ENCODE data around the gene NTNG1. TPM values are rescaled to one million over a fixed set of nuclear protein-coding genes. Genes with fewer than 3 reads are reported as not detected.

The NTNG1 gene
- total RNA-seq, 1 experiment from 2014 or later = 2.3 TPM

DNA sequence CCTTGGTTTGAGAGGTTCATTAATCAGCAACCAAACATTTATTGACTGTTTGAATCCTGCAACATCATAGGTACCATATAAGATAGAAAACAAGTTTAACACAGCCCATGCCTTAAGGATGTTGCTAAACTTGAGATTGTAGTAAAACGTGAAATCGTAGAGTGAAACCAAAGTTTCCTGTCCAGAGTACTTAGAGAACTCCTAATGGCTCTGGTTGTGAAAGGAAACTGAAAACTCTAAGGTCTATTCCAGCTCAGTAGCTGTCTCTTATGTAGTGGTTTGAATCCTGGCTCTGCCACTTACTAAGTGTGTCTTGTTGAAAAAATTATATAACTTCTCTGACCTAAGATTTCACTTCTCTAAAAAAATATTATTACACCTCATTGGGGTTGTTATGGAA, 310.9 kb downstream of the NTNG1 start:
- POLR2A ChIA-PET = no interaction called here
- no peak for TF ChIP-seq CREB1 (CRISPR knock-in tag; IDR thresholded peaks at IDR 0.05)
- H3K27ac Mint-ChIP-seq = no peak overlapping the region
- H3K27me3 Mint-ChIP-seq (ENCODE audit: low read depth) = no peaks in the 10 kb centered on the region
- peaks cover 26% of the 10 kb centered on the region for H3K4me1 Mint-ChIP-seq
- ATAC-seq = no peak
- DNase-seq (ENCODE audit: low spot score) = no peak
- H3K9me3 Mint-ChIP-seq = peaks cover 16% of the 10 kb centered on the region
- CTCF ChIA-PET = no interaction called here
- no peaks in the 10 kb centered on the region; the same call in 1 of the 2 replicates for H3K36me3 Mint-ChIP-seq
- no peak overlapping the region for H3K4me3 Mint-ChIP-seq

DNA sequence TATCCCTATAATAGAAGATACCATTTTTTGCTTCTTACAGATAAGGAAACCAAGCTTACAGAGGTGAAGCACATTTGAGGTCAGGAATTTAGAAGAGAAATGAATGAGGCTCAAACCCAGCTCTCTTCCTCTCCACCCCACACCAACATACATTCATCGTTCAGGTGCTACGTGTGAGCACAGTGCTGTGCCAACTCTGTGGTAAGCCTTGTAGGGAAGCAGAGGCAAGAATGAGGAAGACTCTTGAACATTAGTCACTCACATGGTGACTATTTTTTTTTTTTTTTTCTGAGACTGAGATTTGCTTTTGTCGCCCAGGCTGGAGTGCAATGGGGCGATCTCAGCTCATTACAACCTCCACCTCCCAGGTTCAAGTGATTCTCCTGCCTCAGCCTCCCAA, 314.0 kb downstream of the NTNG1 start:
- DNase-seq (ENCODE audit: low spot score) (no peak), ATAC-seq (no peak)
- no peak overlapping the region for H3K27ac Mint-ChIP-seq
- ChIA-PET CTCF (interaction anchor here (1.3 kb wide), 1 partner anchor 24 kb away, joined by 3 read pairs; no protein-coding TSS in a partner anchor), POLR2A (no interaction called here)
- no peaks in the 10 kb centered on the region for H3K27me3 Mint-ChIP-seq (ENCODE audit: low read depth)
- H3K36me3 Mint-ChIP-seq = no peaks in the 10 kb centered on the region; the same call in 1 of the 2 replicates
- H3K4me1 Mint-ChIP-seq = peaks cover 17% of the 10 kb centered on the region
- H3K4me3 Mint-ChIP-seq = no peak overlapping the region
- H3K9me3 Mint-ChIP-seq = peaks cover 16% of the 10 kb centered on the region
- TF ChIP-seq TP53 (CRISPR knock-in tag; IDR thresholded peaks at IDR 0.05) (no peak), TEAD1 (CRISPR knock-in tag; IDR thresholded peaks at IDR 0.05) (no peak), CREB1 (CRISPR knock-in tag; IDR thresholded peaks at IDR 0.05) (no peak), RORB (CRISPR knock-in tag; IDR thresholded peaks at IDR 0.05) (no peak), ZNF232 (CRISPR knock-in tag; IDR thresholded peaks at IDR 0.05) (no peak), GABPB1 (CRISPR knock-in tag; IDR thresholded peaks at IDR 0.05) (no peak), FOXP1 (CRISPR knock-in tag; IDR thresholded peaks at IDR 0.05; ENCODE audit: borderline replicate concordance) (no peak), PRRX2 (CRISPR knock-in tag; IDR thresholded peaks at IDR 0.05) (no peak), ZNF121 (CRISPR knock-in tag; IDR thresholded peaks at IDR 0.05) (no peak), FOXJ3 (CRISPR knock-in tag; IDR thresholded peaks at IDR 0.05; ENCODE audit: borderline replicate concordance) (no peak)
- TF ChIP-seq, protein P1, sequence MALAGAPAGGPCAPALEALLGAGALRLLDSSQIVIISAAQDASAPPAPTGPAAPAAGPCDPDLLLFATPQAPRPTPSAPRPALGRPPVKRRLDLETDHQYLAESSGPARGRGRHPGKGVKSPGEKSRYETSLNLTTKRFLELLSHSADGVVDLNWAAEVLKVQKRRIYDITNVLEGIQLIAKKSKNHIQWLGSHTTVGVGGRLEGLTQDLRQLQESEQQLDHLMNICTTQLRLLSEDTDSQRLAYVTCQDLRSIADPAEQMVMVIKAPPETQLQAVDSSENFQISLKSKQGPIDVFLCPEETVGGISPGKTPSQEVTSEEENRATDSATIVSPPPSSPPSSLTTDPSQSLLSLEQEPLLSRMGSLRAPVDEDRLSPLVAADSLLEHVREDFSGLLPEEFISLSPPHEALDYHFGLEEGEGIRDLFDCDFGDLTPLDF (CRISPR knock-in tag; IDR thresholded peaks at IDR 0.05) = no peak
- TF ChIP-seq, protein P2, sequence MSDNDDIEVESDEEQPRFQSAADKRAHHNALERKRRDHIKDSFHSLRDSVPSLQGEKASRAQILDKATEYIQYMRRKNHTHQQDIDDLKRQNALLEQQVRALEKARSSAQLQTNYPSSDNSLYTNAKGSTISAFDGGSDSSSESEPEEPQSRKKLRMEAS (CRISPR knock-in tag; IDR thresholded peaks at IDR 0.05) = no peak
- TF ChIP-seq, protein P3, sequence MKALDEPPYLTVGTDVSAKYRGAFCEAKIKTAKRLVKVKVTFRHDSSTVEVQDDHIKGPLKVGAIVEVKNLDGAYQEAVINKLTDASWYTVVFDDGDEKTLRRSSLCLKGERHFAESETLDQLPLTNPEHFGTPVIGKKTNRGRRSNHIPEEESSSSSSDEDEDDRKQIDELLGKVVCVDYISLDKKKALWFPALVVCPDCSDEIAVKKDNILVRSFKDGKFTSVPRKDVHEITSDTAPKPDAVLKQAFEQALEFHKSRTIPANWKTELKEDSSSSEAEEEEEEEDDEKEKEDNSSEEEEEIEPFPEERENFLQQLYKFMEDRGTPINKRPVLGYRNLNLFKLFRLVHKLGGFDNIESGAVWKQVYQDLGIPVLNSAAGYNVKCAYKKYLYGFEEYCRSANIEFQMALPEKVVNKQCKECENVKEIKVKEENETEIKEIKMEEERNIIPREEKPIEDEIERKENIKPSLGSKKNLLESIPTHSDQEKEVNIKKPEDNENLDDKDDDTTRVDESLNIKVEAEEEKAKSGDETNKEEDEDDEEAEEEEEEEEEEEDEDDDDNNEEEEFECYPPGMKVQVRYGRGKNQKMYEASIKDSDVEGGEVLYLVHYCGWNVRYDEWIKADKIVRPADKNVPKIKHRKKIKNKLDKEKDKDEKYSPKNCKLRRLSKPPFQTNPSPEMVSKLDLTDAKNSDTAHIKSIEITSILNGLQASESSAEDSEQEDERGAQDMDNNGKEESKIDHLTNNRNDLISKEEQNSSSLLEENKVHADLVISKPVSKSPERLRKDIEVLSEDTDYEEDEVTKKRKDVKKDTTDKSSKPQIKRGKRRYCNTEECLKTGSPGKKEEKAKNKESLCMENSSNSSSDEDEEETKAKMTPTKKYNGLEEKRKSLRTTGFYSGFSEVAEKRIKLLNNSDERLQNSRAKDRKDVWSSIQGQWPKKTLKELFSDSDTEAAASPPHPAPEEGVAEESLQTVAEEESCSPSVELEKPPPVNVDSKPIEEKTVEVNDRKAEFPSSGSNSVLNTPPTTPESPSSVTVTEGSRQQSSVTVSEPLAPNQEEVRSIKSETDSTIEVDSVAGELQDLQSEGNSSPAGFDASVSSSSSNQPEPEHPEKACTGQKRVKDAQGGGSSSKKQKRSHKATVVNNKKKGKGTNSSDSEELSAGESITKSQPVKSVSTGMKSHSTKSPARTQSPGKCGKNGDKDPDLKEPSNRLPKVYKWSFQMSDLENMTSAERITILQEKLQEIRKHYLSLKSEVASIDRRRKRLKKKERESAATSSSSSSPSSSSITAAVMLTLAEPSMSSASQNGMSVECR (CRISPR knock-in tag; IDR thresholded peaks at IDR 0.05; ENCODE audit: borderline replicate concordance) = no peak
- TF ChIP-seq, protein P4, sequence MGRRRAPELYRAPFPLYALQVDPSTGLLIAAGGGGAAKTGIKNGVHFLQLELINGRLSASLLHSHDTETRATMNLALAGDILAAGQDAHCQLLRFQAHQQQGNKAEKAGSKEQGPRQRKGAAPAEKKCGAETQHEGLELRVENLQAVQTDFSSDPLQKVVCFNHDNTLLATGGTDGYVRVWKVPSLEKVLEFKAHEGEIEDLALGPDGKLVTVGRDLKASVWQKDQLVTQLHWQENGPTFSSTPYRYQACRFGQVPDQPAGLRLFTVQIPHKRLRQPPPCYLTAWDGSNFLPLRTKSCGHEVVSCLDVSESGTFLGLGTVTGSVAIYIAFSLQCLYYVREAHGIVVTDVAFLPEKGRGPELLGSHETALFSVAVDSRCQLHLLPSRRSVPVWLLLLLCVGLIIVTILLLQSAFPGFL (CRISPR knock-in tag; IDR thresholded peaks at IDR 0.05; ENCODE audit: borderline replicate concordance) = no peak
- TF ChIP-seq, protein P5, sequence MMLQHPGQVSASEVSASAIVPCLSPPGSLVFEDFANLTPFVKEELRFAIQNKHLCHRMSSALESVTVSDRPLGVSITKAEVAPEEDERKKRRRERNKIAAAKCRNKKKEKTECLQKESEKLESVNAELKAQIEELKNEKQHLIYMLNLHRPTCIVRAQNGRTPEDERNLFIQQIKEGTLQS (CRISPR knock-in tag; conservative IDR thresholded peaks at IDR 0.05) = no peak

DNA sequence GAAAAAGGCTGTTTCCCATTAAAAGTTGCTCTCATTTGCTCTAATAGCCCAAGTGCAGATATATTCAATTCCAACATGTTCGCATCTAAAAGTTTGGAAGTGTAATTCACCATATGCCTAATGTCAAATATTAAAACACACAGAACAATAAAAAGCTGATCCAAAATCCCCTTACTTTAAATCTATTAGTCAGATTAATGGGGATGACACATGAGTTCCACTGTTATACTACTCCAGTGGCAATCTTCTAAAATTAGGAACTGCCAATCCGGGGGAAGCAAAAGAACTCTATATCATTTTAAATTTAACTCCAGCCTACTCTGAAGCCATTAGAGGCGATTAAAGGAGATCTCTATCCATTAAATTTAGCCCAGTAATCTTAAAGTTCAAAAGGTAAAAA, 317.1 kb downstream of the NTNG1 start:
- ATAC-seq = no peak
- Mint-ChIP-seq H3K4me3 (no peak overlapping the region), H3K27ac (no peak overlapping the region), H3K4me1 (peaks cover 17% of the 10 kb centered on the region), H3K9me3 (peaks cover under 1% of the 10 kb centered on the region; the same call in 1 of the 2 replicates), H3K27me3 (ENCODE audit: low read depth) (no peaks in the 10 kb centered on the region), H3K36me3 (no peaks in the 10 kb centered on the region)
- ChIA-PET CTCF (no interaction called here), POLR2A (no interaction called here)
- no peak for TF ChIP-seq ZNF121 (CRISPR knock-in tag; IDR thresholded peaks at IDR 0.05)
- TF ChIP-seq, protein P6, sequence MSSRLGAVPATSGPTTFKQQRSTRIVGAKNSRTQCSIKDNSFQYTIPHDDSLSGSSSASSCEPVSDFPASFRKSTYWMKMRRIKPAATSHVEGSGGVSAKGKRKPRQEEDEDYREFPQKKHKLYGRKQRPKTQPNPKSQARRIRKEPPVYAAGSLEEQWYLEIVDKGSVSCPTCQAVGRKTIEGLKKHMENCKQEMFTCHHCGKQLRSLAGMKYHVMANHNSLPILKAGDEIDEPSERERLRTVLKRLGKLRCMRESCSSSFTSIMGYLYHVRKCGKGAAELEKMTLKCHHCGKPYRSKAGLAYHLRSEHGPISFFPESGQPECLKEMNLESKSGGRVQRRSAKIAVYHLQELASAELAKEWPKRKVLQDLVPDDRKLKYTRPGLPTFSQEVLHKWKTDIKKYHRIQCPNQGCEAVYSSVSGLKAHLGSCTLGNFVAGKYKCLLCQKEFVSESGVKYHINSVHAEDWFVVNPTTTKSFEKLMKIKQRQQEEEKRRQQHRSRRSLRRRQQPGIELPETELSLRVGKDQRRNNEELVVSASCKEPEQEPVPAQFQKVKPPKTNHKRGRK (CRISPR knock-in tag; IDR thresholded peaks at IDR 0.05; ENCODE audit: borderline replicate concordance) = no peak
- no peak for TF ChIP-seq ZBTB21 (CRISPR knock-in tag; IDR thresholded peaks at IDR 0.05; ENCODE audit: borderline replicate concordance)
- TF ChIP-seq RELA (CRISPR knock-in tag; IDR thresholded peaks at IDR 0.05; ENCODE audit: borderline replicate concordance) = no peak
- TF ChIP-seq, protein P2 (CRISPR knock-in tag; IDR thresholded peaks at IDR 0.05) = no peak
- TF ChIP-seq CBFB (CRISPR knock-in tag; IDR thresholded peaks at IDR 0.05; ENCODE audit: low read depth) = no peak
- TF ChIP-seq, protein P1 (CRISPR knock-in tag; IDR thresholded peaks at IDR 0.05) = no peak
- TF ChIP-seq JUN (CRISPR knock-in tag; IDR thresholded peaks at IDR 0.05) = no peak
- no peak for TF ChIP-seq KAT7 (CRISPR knock-in tag; IDR thresholded peaks at IDR 0.05; ENCODE audit: borderline replicate concordance)
- no peak for TF ChIP-seq ESRRA (CRISPR knock-in tag; IDR thresholded peaks at IDR 0.05; ENCODE audit: borderline replicate concordance)
- TF ChIP-seq MXD4 (CRISPR knock-in tag; IDR thresholded peaks at IDR 0.05; ENCODE audit: borderline replicate concordance) = no peak
- no peak for DNase-seq (ENCODE audit: low spot score)

Measured in WTC11 (cell line).